ENCODE results near the gene TOMM40. TPM values are rescaled to one million over a fixed set of nuclear protein-coding genes. Genes with fewer than 3 reads are reported as not detected.
"Not testable (repeated sequence)": the region's sequence is repeated elsewhere in the genome, so short reads cannot be mapped to it uniquely, and the experiment has no call there.

Gene TOMM40
- total RNA-seq, 1 experiment from 2014 or later = 180 TPM

GRCh38 chr19:44909775-44910174 is 18.7 kb downstream of the TOMM40 start:
- Histone ChIP-seq H3T11ph (ENCODE audit: low read length) (no peak overlapping the region), H4K5ac (ENCODE audit: insufficient read length, low read depth, low read length) (no peak overlapping the region), H3K4me2 (ENCODE audit: insufficient read depth, insufficient read length, low read length) (no peak overlapping the region), H2BK120ac (ENCODE audit: low read depth, low read length, poor library complexity, severe bottlenecking) (no peak overlapping the region), H3K4me1 (ENCODE audit: insufficient read depth, low read length) (peaks cover 2% of the 10 kb centered on the region; the same call in 1 of the 2 replicates), H2BK5ac (ENCODE audit: insufficient read length, low read length) (no peak overlapping the region), H3K4ac (ENCODE audit: low read depth, low read length) (no peak overlapping the region), H2AK5ac (ENCODE audit: insufficient read length, low read length) (no peak overlapping the region), H2BK20ac (ENCODE audit: low read depth, low read length, poor library complexity, severe bottlenecking) (no peak overlapping the region), H3K79me2 (ENCODE audit: insufficient read depth, low read length) (no peaks in the 10 kb centered on the region; the same call in 1 of the 2 replicates), H4K20me1 (ENCODE audit: control insufficient read depth, insufficient read depth, insufficient read length) (no peaks in the 10 kb centered on the region), H3K9me3 (ENCODE audit: control insufficient read depth, low read depth, low read length) (no peaks in the 10 kb centered on the region), H3K27ac (ENCODE audit: insufficient read length, low read depth, low read length) (no peak overlapping the region), H2BK15ac (ENCODE audit: low read depth, low read length) (no peak overlapping the region), H3K9ac (ENCODE audit: extremely low read depth, insufficient read length, low read length) (no peak overlapping the region), H3K23ac (ENCODE audit: insufficient read length, low read depth, low read length) (no peak overlapping the region), H2BK12ac (ENCODE audit: insufficient read length, low read depth, low read length) (no peak overlapping the region), H3K79me1 (ENCODE audit: insufficient read depth, low read depth, low read length, poor library complexity, severe bottlenecking) (no peaks in the 10 kb centered on the region), H3K14ac (ENCODE audit: insufficient read depth, low read length) (no peak overlapping the region), H3K23me2 (ENCODE audit: insufficient read length, low read depth, low read length, poor library complexity, severe bottlenecking) (no peaks in the 10 kb centered on the region), H3K18ac (ENCODE audit: insufficient read length, low read depth, low read length) (no peak overlapping the region), H3K27me3 (ENCODE audit: insufficient read depth, low read length) (no peaks in the 10 kb centered on the region), H2AFZ (ENCODE audit: low read length) (no peak overlapping the region), H3K56ac (ENCODE audit: insufficient read length, low read depth, low read length) (no peak overlapping the region), H4K91ac (ENCODE audit: insufficient read length, low read depth, low read length) (no peak overlapping the region), H4K8ac (replicated peaks; ENCODE audit: insufficient read length, low read depth, low read length) (no peak overlapping the region)
- TF ChIP-seq CTCF (conservative IDR thresholded peaks at IDR 0.05) = no peak
- WGBS (ENCODE audit: extremely low coverage, insufficient read length, low lambda C conversion rate) = no CpG with 5 or more reads among the region's 5 CpGs
- no peak for DNase-seq
- H3K27me3 Mint-ChIP-seq (ENCODE audit: low read depth) = no peaks in the 10 kb centered on the region; the same call in 1 of the 2 replicates
- peaks cover 10 to 29% (median 27%) of the 10 kb centered on the region in 3 experiments; a peak in 6 of 7 replicates for H3K36me3 Mint-ChIP-seq (ENCODE audit: insufficient read depth in 1 of 3, low read depth in 3 of 3)
- H3K9me3 Mint-ChIP-seq = no peaks in the 10 kb centered on the region; a peak in 1 of 5 replicates
- H3K4me1 Mint-ChIP-seq = peaks cover 33 to 50% of the 10 kb centered on the region in 2 experiments
- no peak overlapping the region for H3K4me3 Mint-ChIP-seq
- H3K27ac Mint-ChIP-seq = peak overlapping the region in 1 of 3 experiments; percentile 63; a peak in 1 of 7 replicates

GRCh38 chr19:44911896-44912295 is 20.8 kb downstream of the TOMM40 start:
- H3K27me3 Mint-ChIP-seq (ENCODE audit: low read depth); H2BK12ac ChIP-seq (ENCODE audit: insufficient read length, low read depth, low read length); H3K9me3 ChIP-seq (ENCODE audit: control insufficient read depth, low read depth, low read length); H3K27ac Mint-ChIP-seq; H3K23ac ChIP-seq (ENCODE audit: insufficient read length, low read depth, low read length); H3K56ac ChIP-seq (ENCODE audit: insufficient read length, low read depth, low read length); H3K79me2 ChIP-seq (ENCODE audit: insufficient read depth, low read length); H2AFZ ChIP-seq (ENCODE audit: low read length); H3K79me1 ChIP-seq (ENCODE audit: insufficient read depth, low read depth, low read length, poor library complexity, severe bottlenecking); H2AK5ac ChIP-seq (ENCODE audit: insufficient read length, low read length); H3K14ac ChIP-seq (ENCODE audit: insufficient read depth, low read length); H2BK120ac ChIP-seq (ENCODE audit: low read depth, low read length, poor library complexity, severe bottlenecking); H4K8ac ChIP-seq (replicated peaks; ENCODE audit: insufficient read length, low read depth, low read length); H2BK20ac ChIP-seq (ENCODE audit: low read depth, low read length, poor library complexity, severe bottlenecking); H3K4ac ChIP-seq (ENCODE audit: low read depth, low read length); H3K23me2 ChIP-seq (ENCODE audit: insufficient read length, low read depth, low read length, poor library complexity, severe bottlenecking); H2BK5ac ChIP-seq (ENCODE audit: insufficient read length, low read length); H4K20me1 ChIP-seq (ENCODE audit: control insufficient read depth, insufficient read depth, insufficient read length); H3K4me1 ChIP-seq (ENCODE audit: insufficient read depth, low read length); DNase-seq; H3K9ac ChIP-seq (ENCODE audit: extremely low read depth, insufficient read length, low read length); H3K27ac ChIP-seq (ENCODE audit: insufficient read length, low read depth, low read length); H3K18ac ChIP-seq (ENCODE audit: insufficient read length, low read depth, low read length); H3K9me3 Mint-ChIP-seq; H4K5ac ChIP-seq (ENCODE audit: insufficient read length, low read depth, low read length); H2BK15ac ChIP-seq (ENCODE audit: low read depth, low read length); H4K91ac ChIP-seq (ENCODE audit: insufficient read length, low read depth, low read length); H3K4me2 ChIP-seq (ENCODE audit: insufficient read depth, insufficient read length, low read length); H3K27me3 ChIP-seq (ENCODE audit: insufficient read depth, low read length); H3T11ph ChIP-seq (ENCODE audit: low read length): not testable (repeated sequence)
- peaks cover 10 to 24% (median 22%) of the 10 kb centered on the region in 3 experiments; a peak in 6 of 7 replicates for H3K36me3 Mint-ChIP-seq (ENCODE audit: insufficient read depth in 1 of 3, low read depth in 3 of 3)
- WGBS (ENCODE audit: extremely low coverage, insufficient read length, low lambda C conversion rate) = no CpG with 5 or more reads among the region's 6 CpGs
- peak overlapping the region in 1 of 2 experiments; percentile 28; a peak in 2 of 5 replicates for H3K4me3 Mint-ChIP-seq
- peaks cover 29 to 43% of the 10 kb centered on the region in 2 experiments for H3K4me1 Mint-ChIP-seq
